CD1c-positive myeloid dendritic cell (primary cell): ENCODE data around the gene ZP2.
A peak's percentile ranks its signal among the peaks of the same experiment; 100 is the strongest.
"Not testable (repeated sequence)": the region's sequence is repeated elsewhere in the genome, so short reads cannot be mapped to it uniquely, and the experiment has no call there.

Experiments used
- DNase-seq: peaks from one replicate; pipeline ENCODE4 v3.0.0-alpha.2; 2016; ENCODE audit errors: extremely low spot score

The ZP2 gene

GRCh38 chr16:21214086-21214485, 2.7 kb upstream of the ZP2 start:
- DNase-seq: no peak

GRCh38 chr16:21208446-21209230, 2.7 kb downstream of the ZP2 start:
- DNase-seq: no peak

GRCh38 chr16:21206550-21206949, 4.8 kb downstream of the ZP2 start:
- DNase-seq: no peak

GRCh38 chr16:21205303-21205702, 6.1 kb downstream of the ZP2 start:
- no peak for DNase-seq

GRCh38 chr16:21203155-21203797, 8.1 kb downstream of the ZP2 start:
- DNase-seq: no peak

- DNase-seq: no peak
Measured at GRCh38 chr16:21199607-21200218, 11.7 kb downstream of the ZP2 start.

GRCh38 chr16:21197621-21198020, 13.8 kb downstream of the ZP2 start:
- DNase-seq: no peak

GRCh38 chr16:21197112-21197511, 14.3 kb downstream of the ZP2 start:
- DNase-seq: no peak

- DNase-seq: not testable (repeated sequence)
Measured at GRCh38 chr16:21195330-21195729, 16.0 kb downstream of the ZP2 start.

- DNase-seq: peak; percentile 4
Measured at GRCh38 chr16:21194771-21195301, 16.5 kb downstream of the ZP2 start.

- no peak for DNase-seq
Measured at GRCh38 chr16:21192991-21193390, 18.4 kb downstream of the ZP2 start.

GRCh38 chr16:21190599-21190998, 20.8 kb downstream of the ZP2 start:
- DNase-seq: peak; percentile 2

- DNase-seq: no peak
Measured at GRCh38 chr16:21190013-21190412, 21.4 kb downstream of the ZP2 start.

- DNase-seq: no peak
Measured at GRCh38 chr16:21189311-21189710, 22.1 kb downstream of the ZP2 start.

- no peak for DNase-seq
Measured at GRCh38 chr16:21186326-21186691, 25.1 kb downstream of the ZP2 start.

- DNase-seq: no peak
Measured at GRCh38 chr16:21185659-21186325, 25.6 kb downstream of the ZP2 start.

GRCh38 chr16:21184834-21185233, 26.5 kb downstream of the ZP2 start:
- peak; percentile 25 for DNase-seq

- DNase-seq: no peak
Measured at GRCh38 chr16:21183995-21184394, 27.4 kb downstream of the ZP2 start.

GRCh38 chr16:21179983-21180365, 31.4 kb downstream of the ZP2 start:
- DNase-seq: no peak

GRCh38 chr16:21179126-21179982, 32.0 kb downstream of the ZP2 start:
- DNase-seq: no peak

- DNase-seq: no peak
Measured at GRCh38 chr16:21175397-21175796, 36.0 kb downstream of the ZP2 start.
